Measurements from ENCODE around the gene AGMAT. TPM values are rescaled to one million over a fixed set of nuclear protein-coding genes. Genes with fewer than 3 reads are reported as not detected.
A peak's percentile ranks its signal among the peaks of the same experiment; 100 is the strongest.

The AGMAT gene
- total RNA-seq, 1 donor from 2014 or later: 0.82 TPM

DNA sequence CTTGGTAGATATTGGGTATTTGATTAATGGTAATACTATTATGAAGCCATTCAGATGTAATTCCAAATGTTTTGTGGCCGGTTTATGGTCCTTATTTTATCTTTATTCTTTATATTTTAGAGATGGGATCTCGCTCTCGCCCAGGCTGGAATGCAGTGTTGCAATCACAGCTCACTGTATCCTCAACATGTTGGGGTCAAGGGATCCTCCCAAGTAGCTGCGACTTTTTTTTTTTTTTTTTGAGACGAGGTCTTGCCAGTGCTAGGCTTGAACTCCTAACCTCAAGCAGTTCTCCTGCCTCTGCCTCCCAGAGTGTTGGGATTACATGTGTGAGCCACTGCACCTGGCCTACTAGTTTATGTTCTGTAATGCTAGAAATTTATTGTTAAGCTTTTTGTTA lies 37.1 kb upstream of the AGMAT start:
- Mint-ChIP-seq H3K9me3 (ENCODE audit: low read depth) (no peaks in the 10 kb centered on the region), H3K36me3 (ENCODE audit: low read depth) (peaks cover 2% of the 10 kb centered on the region), H3K27ac (ENCODE audit: unreplicated experiment) (no peak overlapping the region), H3K4me1 (ENCODE audit: low read depth) (peaks cover 51% of the 10 kb centered on the region), H3K4me3 (ENCODE audit: unreplicated experiment) (no peak overlapping the region), H3K27me3 (ENCODE audit: low read depth) (no peaks in the 10 kb centered on the region)
- DNase-seq (ENCODE audit: low spot score): no peak
- TF ChIP-seq, protein P1, sequence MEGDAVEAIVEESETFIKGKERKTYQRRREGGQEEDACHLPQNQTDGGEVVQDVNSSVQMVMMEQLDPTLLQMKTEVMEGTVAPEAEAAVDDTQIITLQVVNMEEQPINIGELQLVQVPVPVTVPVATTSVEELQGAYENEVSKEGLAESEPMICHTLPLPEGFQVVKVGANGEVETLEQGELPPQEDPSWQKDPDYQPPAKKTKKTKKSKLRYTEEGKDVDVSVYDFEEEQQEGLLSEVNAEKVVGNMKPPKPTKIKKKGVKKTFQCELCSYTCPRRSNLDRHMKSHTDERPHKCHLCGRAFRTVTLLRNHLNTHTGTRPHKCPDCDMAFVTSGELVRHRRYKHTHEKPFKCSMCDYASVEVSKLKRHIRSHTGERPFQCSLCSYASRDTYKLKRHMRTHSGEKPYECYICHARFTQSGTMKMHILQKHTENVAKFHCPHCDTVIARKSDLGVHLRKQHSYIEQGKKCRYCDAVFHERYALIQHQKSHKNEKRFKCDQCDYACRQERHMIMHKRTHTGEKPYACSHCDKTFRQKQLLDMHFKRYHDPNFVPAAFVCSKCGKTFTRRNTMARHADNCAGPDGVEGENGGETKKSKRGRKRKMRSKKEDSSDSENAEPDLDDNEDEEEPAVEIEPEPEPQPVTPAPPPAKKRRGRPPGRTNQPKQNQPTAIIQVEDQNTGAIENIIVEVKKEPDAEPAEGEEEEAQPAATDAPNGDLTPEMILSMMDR (IDR thresholded peaks at IDR 0.05): no peak

DNA sequence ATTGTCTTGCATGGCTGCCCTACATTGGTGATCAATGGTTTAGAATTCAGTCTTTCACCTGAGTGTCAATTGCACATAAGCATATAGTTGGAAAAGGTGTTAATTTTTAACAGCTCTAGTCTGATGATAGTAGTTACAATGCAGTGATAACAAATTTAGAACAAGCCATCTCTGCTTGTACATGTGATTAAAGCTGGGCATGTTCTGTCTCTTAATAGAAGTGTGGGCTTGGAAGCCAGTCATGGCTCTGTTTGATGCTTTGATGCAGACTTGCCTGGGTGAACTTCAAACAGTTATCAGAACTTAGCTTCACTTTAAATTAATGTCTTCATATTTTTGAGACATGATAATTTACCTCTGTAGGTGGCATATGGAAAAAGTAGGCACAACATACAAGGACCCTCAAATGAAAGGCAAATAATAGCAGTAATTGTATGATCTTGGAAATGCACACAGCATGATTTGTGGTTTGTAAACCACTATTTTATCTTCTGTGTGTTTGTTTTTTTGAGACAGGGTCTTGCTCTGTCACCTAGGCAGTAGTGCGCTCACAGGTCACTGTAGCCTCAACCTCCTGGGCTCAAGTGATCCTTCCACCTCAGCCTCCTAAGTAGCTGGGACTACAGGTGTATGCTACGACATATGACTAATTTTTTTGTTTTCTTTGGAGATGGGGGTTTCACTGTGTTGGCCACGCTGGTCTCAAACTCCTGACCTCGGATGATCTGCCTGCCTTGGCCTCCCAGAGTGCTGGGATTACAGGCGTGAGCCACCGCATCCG lies 36.2 kb upstream of the AGMAT start:
- Mint-ChIP-seq H3K4me3 (ENCODE audit: unreplicated experiment) (no peak overlapping the region), H3K27ac (ENCODE audit: unreplicated experiment) (no peak overlapping the region), H3K4me1 (ENCODE audit: low read depth) (peaks cover 60% of the 10 kb centered on the region), H3K36me3 (ENCODE audit: low read depth) (peaks cover 2% of the 10 kb centered on the region), H3K27me3 (ENCODE audit: low read depth) (no peaks in the 10 kb centered on the region), H3K9me3 (ENCODE audit: low read depth) (no peaks in the 10 kb centered on the region)
- TF ChIP-seq, protein P1 (IDR thresholded peaks at IDR 0.05): no peak
- DNase-seq (ENCODE audit: low spot score): no peak

DNA sequence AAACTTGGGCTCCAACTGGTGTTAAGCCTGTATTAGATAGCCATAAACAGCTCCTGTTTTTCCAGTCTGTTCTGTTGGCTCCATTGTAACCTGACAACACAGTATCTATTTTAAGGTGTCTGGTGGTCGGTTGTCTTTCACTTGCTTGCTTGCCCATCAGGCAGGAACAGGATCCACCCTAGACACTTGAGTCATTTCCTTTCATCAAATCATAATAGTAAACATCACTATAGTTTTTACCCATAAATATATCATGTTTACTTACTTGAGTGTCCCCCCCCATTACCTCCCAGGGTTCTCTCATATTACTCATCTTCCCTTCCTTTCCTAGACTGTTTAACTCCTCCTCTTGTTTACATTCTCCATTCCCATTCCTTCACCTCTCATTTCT lies 35.3 kb upstream of the AGMAT start:
- Mint-ChIP-seq H3K27me3 (ENCODE audit: low read depth) (no peaks in the 10 kb centered on the region), H3K9me3 (ENCODE audit: low read depth) (no peaks in the 10 kb centered on the region), H3K4me1 (ENCODE audit: low read depth) (peaks cover 56% of the 10 kb centered on the region), H3K27ac (ENCODE audit: unreplicated experiment) (peak overlapping the region; percentile 63), H3K4me3 (ENCODE audit: unreplicated experiment) (no peak overlapping the region), H3K36me3 (ENCODE audit: low read depth) (peaks cover 2% of the 10 kb centered on the region)
- TF ChIP-seq, protein P1 (IDR thresholded peaks at IDR 0.05): no peak
- no peak for DNase-seq (ENCODE audit: low spot score)

DNA sequence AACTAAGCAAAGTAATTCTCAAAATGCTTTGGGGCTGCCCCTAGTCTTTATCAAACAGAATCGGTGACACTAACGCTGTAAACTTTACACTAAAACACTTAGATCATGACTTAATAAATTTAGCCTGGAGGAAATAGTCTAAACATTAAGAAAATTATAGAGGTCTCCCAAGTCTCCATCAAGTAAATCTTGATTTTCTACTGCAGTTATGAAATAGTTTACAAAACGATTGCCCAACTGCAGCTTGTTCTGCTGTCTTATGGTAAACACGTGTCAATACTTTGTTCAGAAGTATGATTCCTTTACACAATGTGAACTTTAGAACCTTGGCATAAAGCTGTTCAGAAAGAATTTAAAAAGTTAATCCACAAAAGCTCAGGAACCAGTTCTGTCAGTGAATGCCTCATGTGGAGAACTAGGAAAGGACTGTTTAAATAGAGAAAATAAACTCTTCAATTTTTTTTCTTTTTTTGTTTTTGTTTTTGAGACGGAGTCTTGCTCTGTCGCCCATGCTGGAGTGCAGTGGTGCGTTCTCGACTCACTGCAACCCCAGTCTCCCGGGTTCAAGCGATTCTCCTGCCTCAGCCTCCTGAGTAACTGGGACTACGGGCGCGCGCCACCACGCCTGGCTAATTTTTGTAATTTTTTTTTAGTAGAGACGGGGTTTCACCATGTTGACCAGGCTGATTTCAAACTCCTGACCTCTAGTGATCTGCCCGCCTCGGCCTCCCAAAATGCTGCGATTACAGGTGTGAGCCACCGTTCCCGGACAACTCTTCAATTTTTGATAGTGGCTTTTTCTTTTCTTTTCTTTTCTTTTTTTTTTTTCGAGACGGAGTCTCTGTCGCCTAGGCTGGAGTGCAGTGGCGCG lies 34.0 kb upstream of the AGMAT start:
- Mint-ChIP-seq H3K4me1 (ENCODE audit: low read depth) (peaks cover 48% of the 10 kb centered on the region), H3K27ac (ENCODE audit: unreplicated experiment) (peak overlapping the region; percentile 91), H3K27me3 (ENCODE audit: low read depth) (no peaks in the 10 kb centered on the region), H3K4me3 (ENCODE audit: unreplicated experiment) (peak overlapping the region; percentile 83), H3K9me3 (ENCODE audit: low read depth) (no peaks in the 10 kb centered on the region), H3K36me3 (ENCODE audit: low read depth) (no peaks in the 10 kb centered on the region)
- DNase-seq (ENCODE audit: low spot score): no peak
- TF ChIP-seq, protein P1 (IDR thresholded peaks at IDR 0.05): peak; percentile 23

DNA sequence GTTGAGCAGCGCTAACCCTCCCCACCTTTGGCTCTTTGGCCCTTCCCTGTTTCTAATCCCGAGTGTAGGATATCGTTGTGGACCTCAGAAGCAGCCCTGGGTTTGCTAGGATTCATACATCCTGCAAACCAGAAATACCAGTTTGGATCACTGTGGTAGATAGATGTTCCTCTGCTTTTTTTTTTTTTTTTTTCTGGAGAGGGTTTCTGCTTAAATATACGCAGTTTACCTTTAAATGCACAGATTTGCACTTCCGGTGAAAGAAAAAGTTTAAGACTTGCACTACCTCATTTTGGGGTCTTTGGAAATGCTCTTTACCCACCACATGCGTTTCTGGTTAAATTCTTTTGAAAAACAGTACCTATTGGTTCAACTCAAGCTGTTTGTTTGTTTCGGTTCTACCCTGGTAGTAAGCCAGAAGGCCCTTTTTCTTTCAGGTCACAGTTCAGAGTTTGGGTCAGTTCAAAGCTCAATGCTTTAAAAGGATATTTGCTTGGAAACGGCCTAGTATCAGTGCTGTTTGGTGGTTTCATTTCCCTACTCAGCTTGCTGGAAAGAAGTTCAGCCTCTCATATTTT lies 33.3 kb upstream of the AGMAT start:
- Mint-ChIP-seq H3K27ac (ENCODE audit: unreplicated experiment) (peak overlapping the region; percentile 91), H3K36me3 (ENCODE audit: low read depth) (no peaks in the 10 kb centered on the region), H3K9me3 (ENCODE audit: low read depth) (no peaks in the 10 kb centered on the region), H3K27me3 (ENCODE audit: low read depth) (no peaks in the 10 kb centered on the region), H3K4me1 (ENCODE audit: low read depth) (peaks cover 48% of the 10 kb centered on the region), H3K4me3 (ENCODE audit: unreplicated experiment) (peak overlapping the region; percentile 83)
- TF ChIP-seq, protein P1 (IDR thresholded peaks at IDR 0.05): no peak
- DNase-seq (ENCODE audit: low spot score): no peak
